Stimulated activated naive CD4-positive, alpha-beta T cell treated with Interleukin-2 at 50 U/mL for 16 hours (primary cell): ENCODE measurements around the gene LSR.
"Not testable (repeated sequence)": the region's sequence is repeated elsewhere in the genome, so short reads cannot be mapped to it uniquely, and the experiment has no call there.

ENCODE experiments used
- DNase-seq: peaks from one replicate; lab custom pipeline; 2025; lab: John Stamatoyannopoulos, UW

The LSR gene

DNA sequence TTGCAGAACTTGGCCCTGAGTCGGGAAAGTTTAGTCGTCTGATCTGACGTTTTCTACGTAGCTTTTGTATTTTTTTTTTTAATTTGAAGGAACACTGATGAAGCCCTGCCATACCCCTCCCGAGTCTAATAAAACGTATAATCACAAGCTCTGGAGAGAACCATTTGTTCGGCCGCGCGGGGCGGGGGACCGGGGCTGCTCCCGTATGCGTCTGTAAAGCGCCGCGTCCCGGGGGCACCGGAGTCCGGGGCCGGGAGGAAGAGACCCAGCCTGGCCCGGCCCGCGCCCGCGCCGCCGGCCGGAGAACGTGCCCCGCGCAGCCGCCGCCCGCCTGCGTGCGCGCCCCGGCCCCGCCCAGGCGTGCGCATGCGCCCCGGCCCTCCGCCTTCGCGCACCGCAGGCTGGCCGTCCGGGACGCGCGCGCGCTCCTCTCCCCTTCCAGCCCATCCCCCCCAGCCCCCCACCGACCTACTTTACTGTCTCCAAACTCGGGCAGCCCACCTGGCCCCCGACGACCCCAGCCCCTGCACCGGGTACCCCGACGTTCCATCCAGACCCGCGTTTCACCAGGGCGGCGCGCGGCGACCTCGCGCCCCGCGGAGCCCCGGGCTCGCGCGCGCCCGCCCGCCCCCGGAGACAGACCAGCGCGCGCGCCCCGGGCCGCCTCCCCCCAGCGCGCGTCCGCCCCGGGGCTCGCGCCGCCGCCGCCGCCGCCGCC, 19.2 kb downstream of the LSR start:
- DNase-seq = peak; percentile 56

- DNase-seq = peak; percentile 55
Measured at GRCh38 chr19:35268536-35269437, 20.0 kb downstream of the LSR start, which contains the start of gene USF2. Gene USF2 (plus strand): TSS chr19:35268962. CDS start chr19:35269102, 140 bp downstream.

GRCh38 chr19:35269438-35270117, 20.8 kb downstream of the LSR start:
- peak; percentile 74 for DNase-seq

- no peak for DNase-seq
Measured at GRCh38 chr19:35270381-35270811, 21.6 kb downstream of the LSR start.

GRCh38 chr19:35271546-35271945, 22.7 kb downstream of the LSR start:
- DNase-seq = no peak

DNA sequence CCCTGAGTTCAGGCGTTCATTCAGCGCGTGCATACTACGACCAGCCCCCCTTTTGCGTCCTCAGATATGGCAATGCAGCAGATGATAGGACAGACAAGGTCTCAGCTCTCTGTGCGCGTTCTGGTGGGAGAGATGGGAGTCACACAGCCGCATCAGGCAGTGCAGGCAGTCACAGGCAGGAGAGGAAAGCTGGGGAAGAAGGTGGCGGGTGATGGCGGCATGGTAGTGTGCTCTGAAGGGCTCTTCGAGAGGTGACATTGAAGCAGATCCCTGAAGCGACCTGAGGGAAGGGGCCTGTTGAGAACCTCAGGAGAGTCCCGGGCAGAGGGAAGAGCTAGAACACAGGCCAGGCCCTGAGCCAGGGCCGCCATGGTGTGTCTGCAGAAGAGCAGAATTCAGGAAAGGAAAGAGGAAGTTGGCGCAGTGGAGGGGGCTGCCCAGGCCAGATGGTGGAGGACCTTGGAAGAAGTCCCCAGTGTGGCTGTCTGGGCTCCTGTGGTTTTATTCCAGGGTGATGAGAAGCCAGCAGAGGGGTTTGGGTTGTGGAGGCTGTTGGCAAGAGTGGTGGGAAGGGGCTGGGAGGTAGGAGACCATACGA, 23.4 kb downstream of the LSR start:
- DNase-seq = no peak

DNA sequence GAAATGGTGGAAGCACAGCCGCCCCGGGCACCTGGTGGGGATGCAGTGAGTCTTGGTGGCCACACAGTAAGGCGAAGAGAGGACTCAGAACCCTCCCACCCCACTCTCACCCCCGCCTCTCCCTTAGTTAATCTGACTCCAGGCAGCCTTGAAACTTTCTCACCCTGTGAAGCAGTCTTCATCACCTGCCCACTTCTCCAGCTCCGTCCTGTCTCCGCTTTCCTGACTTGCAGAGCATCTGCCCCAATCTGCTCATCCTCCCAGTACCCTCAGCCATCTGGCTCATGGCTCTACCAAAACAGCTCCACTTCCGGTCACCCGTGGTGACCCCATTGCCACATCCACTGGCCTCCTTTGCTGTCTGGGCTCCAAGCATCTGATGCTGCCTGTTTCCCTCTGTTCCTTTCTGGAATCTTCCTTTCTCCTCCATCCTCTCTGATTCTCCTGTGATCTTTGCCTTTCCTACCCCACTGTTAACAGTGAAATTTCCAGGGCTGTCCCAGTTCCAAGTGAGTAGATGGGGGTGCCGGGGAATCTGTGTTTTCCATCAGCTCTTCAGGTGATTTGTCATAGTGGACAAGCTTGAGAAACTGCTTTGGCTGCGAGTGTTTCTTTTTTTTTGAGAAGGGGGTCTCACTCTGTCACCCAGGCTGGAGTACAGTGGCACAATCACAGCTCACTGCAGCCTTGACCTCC, 24.3 kb downstream of the LSR start:
- DNase-seq = no peak

GRCh38 chr19:35273686-35274259, 25.0 kb downstream of the LSR start:
- no peak for DNase-seq

- no peak for DNase-seq
Measured at GRCh38 chr19:35274323-35274722, 25.5 kb downstream of the LSR start.

DNA sequence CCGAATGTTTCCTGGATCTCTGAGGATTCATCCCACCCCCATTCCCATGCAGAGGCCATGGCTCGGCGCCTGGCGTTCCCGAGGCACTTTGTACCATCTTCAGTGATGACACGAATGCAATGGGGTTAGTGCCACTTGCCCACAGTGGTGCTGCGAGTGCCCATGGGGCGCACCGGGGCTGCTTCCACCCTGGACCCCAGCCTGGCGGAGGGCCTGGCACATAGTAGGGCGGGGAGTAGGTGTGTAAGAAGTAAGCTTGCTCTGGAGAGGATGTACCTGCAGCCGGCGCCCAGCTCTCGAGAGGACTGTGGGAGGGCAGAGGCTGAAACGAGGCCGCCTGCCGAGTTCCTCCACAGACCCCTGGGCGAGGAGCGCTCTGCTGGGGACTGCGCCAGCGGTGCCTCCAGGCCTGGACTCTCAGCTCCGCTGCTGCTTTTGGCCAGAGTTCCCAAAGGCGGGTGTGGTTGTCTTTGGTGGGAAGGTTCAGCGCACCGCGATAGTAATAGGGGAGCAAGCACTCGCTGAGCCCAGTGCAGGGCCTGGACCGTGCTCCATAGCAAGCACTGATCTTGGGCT, 28.0 kb downstream of the LSR start:
- no peak for DNase-seq

DNA sequence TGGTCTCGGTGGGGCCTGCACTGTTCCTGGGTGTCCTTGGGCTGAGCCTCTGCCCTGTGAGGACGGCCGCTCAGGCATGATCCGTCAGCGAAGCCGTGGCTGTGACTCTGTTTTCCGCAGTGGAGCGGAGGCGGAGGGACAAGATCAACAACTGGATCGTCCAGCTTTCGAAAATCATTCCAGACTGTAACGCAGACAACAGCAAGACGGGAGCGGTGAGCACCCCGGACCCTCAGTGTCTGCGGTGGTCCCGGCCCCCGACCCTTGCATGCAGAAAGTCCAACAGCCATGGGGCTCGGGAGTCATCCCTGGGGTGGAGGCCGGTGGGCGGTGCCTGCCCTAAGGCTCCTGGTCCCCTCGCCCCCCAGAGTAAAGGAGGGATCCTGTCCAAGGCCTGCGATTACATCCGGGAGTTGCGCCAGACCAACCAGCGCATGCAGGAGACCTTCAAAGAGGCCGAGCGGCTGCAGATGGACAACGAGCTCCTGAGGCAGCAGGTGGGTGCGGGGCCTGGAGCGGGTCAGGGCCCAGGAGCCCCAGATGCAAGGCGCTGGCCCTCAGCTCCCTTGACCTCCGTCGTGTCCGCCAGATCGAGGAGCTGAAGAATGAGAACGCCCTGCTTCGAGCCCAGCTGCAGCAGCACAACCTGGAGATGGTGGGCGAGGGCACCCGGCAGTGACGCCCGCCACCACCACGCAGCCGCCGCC, 29.9 kb downstream of the LSR start:
- DNase-seq = no peak

DNA sequence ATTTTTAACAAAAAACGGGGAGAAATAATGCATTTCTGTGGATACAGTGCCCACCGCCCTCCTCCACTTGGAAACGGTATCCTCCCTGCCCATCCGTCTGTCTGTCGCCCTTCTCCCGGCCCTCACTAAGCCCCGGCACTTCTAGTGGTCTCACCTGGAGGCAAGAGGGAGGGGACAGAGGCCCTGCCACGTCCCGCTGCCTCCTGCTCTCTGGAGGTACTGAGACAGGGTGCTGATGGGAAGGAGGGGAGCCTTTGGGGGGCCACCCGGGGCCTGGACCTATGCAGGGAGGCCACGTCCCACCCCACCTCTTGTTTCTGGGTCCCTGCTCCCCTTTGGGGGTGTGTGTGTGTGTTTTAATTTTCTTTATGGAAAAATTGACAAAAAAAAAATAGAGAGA, 30.6 kb downstream of the LSR start:
- no peak for DNase-seq

GRCh38 chr19:35279985-35280821, 31.4 kb downstream of the LSR start:
- no peak for DNase-seq

DNA sequence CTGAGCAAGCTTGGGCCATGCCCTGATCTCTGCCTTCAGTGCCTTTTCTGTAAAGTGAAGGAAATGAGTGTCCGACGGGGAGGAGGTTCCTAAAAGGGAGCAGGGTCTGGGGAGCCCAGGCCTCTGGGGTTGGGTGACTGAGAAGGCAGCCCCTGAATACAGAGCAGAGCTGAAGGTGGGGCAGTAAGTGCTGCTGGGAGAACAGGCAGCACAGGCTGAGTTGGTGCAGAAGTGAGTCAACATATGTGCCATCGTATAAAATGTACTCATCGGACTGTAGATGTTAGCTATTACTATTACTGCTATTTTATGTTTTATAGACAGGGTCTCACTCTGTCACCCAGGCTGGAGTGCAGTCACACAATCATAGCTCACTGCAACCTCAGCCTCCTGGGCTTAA, 32.5 kb downstream of the LSR start:
- DNase-seq = no peak

DNA sequence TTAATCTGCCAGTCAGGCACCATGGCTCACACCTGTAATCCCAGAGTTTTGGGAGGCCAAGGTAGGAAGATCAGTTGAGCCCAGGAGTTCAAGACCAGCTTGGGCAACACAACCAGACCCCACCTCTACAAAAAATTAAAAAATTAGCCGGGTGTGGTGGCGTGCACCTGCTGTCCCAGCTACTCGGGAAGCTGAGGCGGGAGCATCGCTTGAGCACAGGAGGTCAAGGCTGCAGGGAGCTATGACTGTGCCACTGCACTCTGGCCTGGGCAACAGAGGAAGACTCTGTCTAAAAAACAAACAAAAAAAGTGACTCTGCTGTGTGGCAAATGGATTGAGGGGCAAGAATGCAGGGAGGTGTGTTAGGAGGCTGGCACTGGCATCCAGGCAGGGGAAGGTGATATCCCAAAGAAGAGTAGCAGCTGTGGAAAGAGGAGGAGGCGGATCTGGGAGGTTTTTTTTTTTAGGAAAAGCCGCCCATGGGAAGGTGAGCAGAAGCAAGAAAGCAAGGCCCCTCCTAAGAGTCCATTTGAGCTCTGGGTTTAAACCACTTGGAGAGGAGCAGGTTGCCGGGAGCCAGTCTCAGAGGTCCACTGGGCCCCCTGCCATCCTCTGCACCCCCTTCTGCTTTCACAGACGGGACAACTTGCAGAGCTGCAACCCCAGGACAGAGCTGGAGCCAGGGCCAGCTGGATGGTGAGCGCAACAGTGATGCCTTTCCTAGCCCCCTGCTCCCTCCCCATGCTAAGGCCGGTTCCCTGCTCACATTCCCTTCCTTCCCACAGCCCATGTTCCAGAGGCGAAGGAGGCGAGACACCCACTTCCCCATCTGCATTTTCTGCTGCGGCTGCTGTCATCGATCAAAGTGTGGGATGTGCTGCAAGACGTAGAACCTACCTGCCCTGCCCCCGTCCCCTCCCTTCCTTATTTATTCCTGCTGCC, 35.6 kb downstream of the LSR start:
- DNase-seq = no peak

- no peak for DNase-seq
Measured at GRCh38 chr19:35285095-35285449, 36.3 kb downstream of the LSR start.

- not testable (repeated sequence) for DNase-seq
Measured at GRCh38 chr19:35285465-35285864, 36.7 kb downstream of the LSR start.

GRCh38 chr19:35286101-35286500, 37.3 kb downstream of the LSR start:
- DNase-seq = peak; percentile 10
